IPS-11a (cell line): ENCODE measurements around the gene RFTN1.

Source experiments
- H3K4me3 ChIP-seq: one replicate; pipeline ENCODE4 v1.5.1; 2013; ENCODE audit warnings: low read depth, low read length, control low read depth

The RFTN1 gene

DNA sequence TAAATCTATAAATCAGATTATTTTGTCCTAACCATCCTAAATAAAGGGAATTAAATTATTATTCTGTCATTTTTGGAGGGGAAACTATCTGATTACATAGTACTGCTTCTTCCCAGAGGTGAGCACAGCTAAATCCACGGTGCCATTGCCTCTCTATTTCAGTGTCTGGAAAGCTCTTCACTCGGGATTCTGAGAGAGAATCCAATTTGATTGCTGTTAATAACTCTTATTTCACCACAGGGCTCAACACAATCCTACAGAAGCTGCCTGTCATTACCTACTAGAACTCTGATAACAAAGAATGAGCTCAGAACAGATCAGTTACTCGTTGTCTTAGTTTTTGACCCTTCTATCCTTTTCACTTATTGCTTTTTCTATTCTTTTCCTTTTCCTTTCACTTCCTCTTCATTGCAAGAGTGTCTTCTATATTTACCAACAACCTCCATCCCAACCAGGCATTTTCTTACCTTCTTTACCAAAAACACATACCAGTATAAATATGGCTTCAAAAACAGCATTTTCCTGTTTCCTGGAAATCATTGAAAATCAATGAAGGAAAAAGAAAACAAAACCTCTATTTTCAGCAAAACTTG lies 218.1 kb downstream of the RFTN1 start:
- no peak overlapping the region for H3K4me3 ChIP-seq

DNA sequence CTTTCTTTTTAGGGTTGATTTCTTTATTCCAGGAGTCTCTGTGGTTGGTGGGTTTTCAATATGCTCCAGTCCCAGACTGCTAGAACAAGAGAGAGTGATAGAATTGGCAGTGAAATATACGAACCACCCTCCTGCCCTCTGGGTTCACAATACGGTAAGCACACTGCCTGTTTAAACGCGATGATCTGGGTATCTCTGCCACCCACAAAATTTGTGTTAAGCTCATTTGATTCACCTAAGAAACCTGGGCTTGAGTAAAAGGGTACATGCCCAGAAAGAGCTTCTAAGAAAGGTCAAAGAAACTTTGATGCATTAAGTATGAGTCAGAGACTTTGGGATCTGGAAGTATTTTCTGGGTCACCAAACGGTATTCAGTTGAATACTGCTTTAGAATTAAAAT lies 218.7 kb downstream of the RFTN1 start:
- H3K4me3 ChIP-seq = no peak overlapping the region

DNA sequence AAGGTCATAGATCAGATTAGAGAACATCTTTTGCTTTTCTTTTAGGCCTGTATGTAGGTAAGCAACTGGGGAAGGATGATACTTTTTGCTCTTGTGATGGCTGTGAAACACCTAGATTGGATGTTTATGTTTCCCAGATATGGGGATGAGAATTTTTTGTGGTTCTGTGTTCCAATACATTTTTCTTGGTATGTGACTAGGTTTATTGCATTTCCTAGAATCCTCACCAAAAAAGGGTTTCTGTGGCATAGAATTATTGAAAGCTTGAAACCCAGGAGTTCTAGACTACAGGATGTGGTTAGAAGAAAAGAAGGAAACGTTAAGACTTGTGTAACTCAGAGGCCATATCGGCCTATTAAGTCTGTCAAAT lies 222.7 kb downstream of the RFTN1 start:
- no peak overlapping the region for H3K4me3 ChIP-seq

DNA sequence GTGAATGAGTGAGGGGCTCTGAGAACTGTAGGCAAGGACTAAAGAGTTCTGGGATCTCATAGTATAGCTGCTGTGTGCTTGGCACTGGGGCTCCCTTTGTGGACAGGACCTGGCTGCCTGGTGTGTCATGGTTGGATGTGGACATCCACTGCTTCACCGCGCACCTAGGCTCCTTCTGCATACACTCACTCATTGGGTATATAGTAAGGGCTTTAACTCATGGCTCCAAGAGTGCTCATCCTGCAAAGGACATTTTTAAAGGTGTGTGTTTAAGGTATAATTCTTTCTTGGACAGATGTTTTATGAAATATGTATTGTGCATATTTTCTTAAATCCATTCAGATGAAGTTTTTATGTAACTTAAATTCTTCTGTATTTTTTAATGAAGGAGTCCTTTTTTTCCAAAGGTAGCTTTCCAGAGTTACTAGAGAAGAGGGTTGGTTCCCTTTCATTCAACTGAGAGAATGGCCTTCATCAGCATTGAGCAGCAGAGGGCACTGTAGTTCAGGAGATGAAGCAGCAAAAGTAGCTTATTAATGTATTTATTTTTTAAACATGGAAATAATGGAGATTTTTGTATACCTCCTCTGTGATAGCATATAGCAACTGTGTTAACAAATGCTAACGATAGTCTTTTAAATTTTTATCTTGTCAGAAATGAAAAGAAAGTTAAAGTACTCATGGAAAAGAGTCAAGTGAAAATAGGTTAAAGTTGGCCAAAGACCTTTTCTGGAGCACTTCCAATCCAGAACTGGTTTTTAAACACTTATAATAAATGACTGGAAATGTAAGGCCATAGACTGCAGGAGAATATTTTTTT lies 223.3 kb downstream of the RFTN1 start:
- H3K4me3 ChIP-seq = no peak overlapping the region

GRCh38 chr3:16289144-16289889 lies 224.2 kb downstream of the RFTN1 start:
- no peak overlapping the region for H3K4me3 ChIP-seq

GRCh38 chr3:16288664-16289063 lies 224.8 kb downstream of the RFTN1 start:
- no peak overlapping the region for H3K4me3 ChIP-seq

DNA sequence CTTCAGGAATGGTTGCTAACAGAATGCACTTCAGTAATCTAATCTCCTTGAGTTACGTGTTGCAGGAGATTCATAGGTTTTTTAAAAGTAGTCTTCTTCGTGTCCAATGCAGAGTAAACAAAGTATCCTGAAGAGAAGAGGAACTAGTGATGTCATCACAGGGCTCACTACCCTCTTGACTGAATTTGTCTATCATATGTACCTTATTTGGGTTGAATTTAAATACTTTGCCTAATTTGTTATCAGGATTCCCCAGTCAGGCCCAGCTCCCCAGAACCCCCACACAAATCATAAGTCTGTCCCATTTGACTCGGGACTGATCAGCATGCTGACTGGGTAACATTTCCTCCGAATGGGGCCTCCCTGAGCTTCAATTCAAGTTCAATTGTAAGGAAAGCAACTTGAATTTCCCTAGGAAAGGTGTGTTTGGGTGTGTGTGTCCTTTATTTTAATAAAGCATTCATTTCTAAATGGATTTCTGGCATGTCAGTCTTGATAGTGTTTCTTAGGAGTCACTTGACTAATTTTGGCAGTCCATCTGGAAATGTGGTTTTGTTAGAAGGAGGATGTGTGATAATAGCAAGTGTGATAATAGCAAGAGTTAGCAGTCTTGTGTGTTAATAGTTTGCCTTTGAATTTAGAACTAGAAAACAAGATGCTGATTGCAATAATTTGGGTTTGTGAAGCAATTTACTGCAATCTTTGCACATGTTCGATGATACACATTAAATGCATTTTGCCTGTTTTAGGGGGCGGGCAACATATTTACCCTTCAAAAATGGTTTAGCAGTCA lies 226.6 kb downstream of the RFTN1 start:
- no peak overlapping the region for H3K4me3 ChIP-seq

GRCh38 chr3:16286161-16286560 lies 227.3 kb downstream of the RFTN1 start:
- H3K4me3 ChIP-seq = no peak overlapping the region

DNA sequence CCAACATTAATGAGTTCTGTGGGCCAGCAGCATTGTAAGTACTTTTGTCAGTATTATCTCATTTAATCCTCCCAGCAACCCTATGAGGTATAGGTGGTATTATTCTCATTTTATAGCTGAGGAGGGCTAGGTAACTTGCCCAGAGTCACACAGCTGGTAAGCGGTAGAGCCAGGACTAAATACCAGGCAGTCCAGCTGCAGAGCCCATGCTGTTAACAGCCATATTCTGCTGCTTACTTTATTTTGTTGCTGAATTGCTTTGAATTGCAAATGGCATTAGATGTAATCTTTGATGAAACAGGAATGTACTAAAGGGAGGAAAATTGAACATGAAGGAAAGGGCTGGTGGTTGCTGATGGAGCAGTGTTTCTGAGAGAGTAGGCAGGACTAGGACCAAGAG lies 228.9 kb downstream of the RFTN1 start:
- no peak overlapping the region for H3K4me3 ChIP-seq

GRCh38 chr3:16280671-16281070 lies 232.8 kb downstream of the RFTN1 start:
- no peak overlapping the region for H3K4me3 ChIP-seq

- no peak overlapping the region for H3K4me3 ChIP-seq
Observed at GRCh38 chr3:16279010-16279801, 234.3 kb downstream of the RFTN1 start.

DNA sequence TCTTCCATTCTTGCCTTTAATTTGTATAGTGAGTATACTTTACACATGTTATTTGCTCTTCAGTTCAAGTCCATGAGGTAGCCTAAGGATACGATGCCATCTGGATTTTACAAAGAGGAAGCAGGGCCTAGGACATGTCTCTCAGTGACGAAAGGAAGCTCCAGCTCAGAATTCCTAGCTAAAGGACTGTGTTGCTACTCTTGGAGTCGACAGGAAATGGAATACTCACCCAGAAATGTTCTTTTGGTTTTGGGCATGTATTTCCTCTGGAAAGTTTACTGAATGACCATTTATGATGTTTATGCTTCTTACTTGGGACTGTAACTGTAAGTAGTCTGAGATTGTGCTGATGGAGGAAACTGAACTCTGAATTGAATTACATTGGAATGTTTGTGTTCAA lies 236.0 kb downstream of the RFTN1 start:
- H3K4me3 ChIP-seq = no peak overlapping the region

GRCh38 chr3:16273867-16274266 lies 239.6 kb downstream of the RFTN1 start:
- no peak overlapping the region for H3K4me3 ChIP-seq

DNA sequence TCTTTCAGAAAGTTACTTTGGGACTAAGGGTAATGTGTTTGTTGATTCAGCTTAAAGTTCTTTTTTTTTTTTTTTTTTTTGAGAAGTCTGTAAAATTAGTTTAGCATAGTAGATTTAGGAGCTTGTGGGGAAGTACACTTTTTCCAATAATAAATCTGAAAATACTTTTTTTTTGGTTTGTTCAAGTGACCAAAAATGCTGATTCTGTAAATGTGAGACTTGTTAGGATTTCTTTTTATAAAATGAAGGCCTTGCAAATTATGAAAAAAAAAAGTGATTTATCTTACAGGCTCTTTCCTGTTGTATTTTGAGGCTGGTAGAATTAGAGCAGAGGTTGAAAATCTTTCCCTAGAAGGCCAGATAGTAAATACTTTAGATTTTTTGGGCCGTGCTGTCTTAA lies 240.9 kb downstream of the RFTN1 start:
- H3K4me3 ChIP-seq = no peak overlapping the region

DNA sequence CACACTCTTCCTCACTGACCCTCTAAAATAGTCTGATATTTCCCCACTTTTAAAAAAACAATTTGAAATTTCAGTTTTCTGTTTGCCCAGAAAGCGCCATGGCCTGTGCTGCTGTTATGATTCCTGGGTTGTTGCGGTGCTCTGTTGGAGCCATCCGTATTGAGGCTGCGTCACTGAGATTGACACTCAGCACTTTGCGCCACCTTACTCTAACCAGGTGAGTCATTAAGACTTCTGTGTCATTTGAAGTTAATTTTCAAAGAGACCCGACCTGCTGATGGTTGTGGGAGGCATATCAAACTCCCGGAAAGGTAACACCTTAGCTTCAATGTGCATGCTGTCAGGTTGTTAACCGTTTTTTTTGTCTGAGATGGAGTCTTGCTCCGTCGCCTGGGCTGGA lies 242.6 kb downstream of the RFTN1 start:
- H3K4me3 ChIP-seq = no peak overlapping the region

- H3K4me3 ChIP-seq = no peak overlapping the region
Observed at GRCh38 chr3:16266714-16267113, 246.8 kb downstream of the RFTN1 start.
